Measurements from ENCODE around the gene AHRR. TPM values are rescaled to one million over a fixed set of nuclear protein-coding genes. Genes with fewer than 3 reads are reported as not detected.

The AHRR gene
- polyA plus RNA-seq, 3 donors, result 0.15 TPM; not detected in 1

DNA sequence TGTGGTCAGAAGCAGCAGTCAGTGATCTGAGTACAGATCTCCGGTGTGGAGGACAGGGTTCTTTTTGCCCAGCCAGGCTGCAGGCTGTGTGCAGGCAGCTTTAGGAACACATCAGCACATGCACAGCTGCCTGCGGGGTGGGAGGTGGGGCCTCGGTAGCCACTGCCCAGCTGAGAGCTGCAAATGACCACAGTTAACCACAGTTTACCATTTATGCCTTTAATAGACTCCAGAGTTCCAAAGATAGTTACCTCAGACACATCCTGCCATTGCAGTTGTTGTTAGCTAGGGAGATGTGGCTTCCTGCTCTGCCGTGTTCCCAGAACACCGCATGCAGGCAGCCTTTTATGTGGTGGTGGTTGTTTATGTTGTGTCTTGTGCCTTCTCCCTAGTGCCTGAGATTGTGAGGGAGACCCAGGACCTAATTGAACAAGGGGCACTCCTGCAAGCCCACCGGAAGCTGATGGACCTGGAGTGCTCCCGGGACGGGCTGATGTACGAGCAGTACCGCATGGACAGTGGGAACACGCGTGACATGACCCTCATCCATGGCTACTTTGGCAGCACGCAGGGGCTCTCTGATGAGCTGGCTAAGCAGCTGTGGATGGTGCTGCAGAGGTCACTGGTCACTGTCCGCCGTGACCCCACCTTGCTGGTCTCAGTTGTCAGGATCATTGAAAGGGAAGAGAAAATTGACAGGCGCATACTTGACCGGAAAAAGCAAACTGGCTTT, 131.6 kb downstream of the AHRR start:
- Mint-ChIP-seq H3K4me1 (peaks cover 10% of the 10 kb centered on the region), H3K27ac (peak overlapping the region in 2 of 7 donors; percentile 6 to 41), H3K36me3 (peaks cover 94 to 100% of the 10 kb centered on the region in 2 donors), H3K9me3 (peaks cover 7 to 17% (median 10%) of the 10 kb centered on the region in 7 donors), H3K4me3 (no peak overlapping the region), H3K27me3 (ENCODE audit: low read depth in 3 of 3) (peaks cover 0 to 1% (median 0%) of the 10 kb centered on the region in 3 donors)
- no peak for DNase-seq
- Histone ChIP-seq H3K9me3 (replicated peaks in 1 of 2; ENCODE audit: control insufficient read depth in 1 of 2, insufficient read depth in 1 of 2, low read length in 2 of 2) (peaks cover 3 to 18% of the 10 kb centered on the region in 2 donors), H3K4me1 (ENCODE audit: control insufficient read depth in 1 of 2, insufficient read depth in 2 of 2, low read length in 2 of 2) (peaks cover 6 to 7% of the 10 kb centered on the region in 2 donors), H3K79me2 (ENCODE audit: insufficient read depth, low read length) (peaks cover 25% of the 10 kb centered on the region), H3K36me3 (replicated peaks in 1 of 2; ENCODE audit: control insufficient read depth in 1 of 2, insufficient read depth in 2 of 2, low read length in 2 of 2) (peaks cover 88 to 100% of the 10 kb centered on the region in 2 donors), H3K4me2 (replicated peaks; ENCODE audit: extremely low read depth, low read length, poor library complexity, severe bottlenecking) (no peak overlapping the region), H3K27me3 (ENCODE audit: control insufficient read depth in 2 of 2, insufficient read depth in 2 of 2, low read length in 2 of 2) (no peaks in the 10 kb centered on the region), H3K4me3 (replicated peaks in 1 of 3; ENCODE audit: low read depth in 2 of 3, low read length in 3 of 3) (no peak overlapping the region), H4K20me1 (ENCODE audit: insufficient read depth, low read length) (peaks cover 83% of the 10 kb centered on the region), H3K27ac (ENCODE audit: low read depth in 1 of 2, low read length in 2 of 2) (no peak overlapping the region), H2AFZ (ENCODE audit: insufficient read depth, low read depth, low read length, poor library complexity, severe bottlenecking) (no peak overlapping the region), H3K9ac (ENCODE audit: insufficient read depth, low read length, poor library complexity, severe bottlenecking) (no peak overlapping the region)
- 98% methylated on average over 16 of the region's 17 CpGs for WGBS (ENCODE audit: insufficient coverage)
- TF ChIP-seq, protein P1, sequence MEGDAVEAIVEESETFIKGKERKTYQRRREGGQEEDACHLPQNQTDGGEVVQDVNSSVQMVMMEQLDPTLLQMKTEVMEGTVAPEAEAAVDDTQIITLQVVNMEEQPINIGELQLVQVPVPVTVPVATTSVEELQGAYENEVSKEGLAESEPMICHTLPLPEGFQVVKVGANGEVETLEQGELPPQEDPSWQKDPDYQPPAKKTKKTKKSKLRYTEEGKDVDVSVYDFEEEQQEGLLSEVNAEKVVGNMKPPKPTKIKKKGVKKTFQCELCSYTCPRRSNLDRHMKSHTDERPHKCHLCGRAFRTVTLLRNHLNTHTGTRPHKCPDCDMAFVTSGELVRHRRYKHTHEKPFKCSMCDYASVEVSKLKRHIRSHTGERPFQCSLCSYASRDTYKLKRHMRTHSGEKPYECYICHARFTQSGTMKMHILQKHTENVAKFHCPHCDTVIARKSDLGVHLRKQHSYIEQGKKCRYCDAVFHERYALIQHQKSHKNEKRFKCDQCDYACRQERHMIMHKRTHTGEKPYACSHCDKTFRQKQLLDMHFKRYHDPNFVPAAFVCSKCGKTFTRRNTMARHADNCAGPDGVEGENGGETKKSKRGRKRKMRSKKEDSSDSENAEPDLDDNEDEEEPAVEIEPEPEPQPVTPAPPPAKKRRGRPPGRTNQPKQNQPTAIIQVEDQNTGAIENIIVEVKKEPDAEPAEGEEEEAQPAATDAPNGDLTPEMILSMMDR (IDR thresholded peaks at IDR 0.05), result no peak
- intact Hi-C loops (cut with micrococcal nuclease), result no loop called here

DNA sequence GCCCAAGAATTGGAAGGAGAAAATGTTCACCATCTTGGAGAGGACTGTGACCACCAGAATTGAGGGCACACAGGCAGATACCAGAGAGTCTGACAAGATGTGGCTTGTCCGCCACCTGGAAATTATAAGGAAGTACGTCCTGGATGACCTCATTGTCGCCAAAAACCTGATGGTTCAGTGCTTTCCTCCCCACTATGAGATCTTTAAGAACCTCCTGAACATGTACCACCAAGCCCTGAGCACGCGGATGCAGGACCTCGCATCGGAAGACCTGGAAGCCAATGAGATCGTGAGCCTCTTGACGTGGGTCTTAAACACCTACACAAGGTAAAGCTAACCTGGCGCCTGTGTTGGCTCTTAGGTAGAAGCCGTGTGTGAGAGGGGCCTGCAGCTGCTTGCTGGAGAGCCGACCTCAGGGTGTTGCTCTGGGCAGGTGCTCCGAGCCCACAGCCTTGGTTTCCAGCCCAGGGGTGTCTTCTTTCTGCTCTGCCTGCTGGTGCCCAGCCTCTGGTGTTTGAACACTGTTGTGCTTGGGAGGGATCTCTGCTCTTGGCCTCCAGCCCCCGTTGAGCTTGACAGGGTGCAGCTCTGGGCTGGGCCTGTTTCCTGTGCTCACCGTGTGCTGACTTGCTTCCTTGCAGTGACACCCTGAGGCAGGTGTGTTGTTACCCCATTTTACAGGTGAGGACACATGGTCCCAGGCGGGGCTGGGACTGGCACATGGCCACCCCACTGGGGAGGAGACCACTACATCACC, 132.4 kb downstream of the AHRR start:
- H3K79me2 ChIP-seq (ENCODE audit: insufficient read depth, low read length), result peaks cover 23% of the 10 kb centered on the region
- no peak overlapping the region for H3K4me2 ChIP-seq (replicated peaks; ENCODE audit: extremely low read depth, low read length, poor library complexity, severe bottlenecking)
- intact Hi-C loops (cut with micrococcal nuclease), result no loop called here
- H3K27ac ChIP-seq (ENCODE audit: low read depth in 1 of 2, low read length in 2 of 2), result no peak overlapping the region
- H3K4me1 Mint-ChIP-seq, result peaks cover 2% of the 10 kb centered on the region
- peaks cover 94 to 100% of the 10 kb centered on the region in 2 donors for H3K36me3 ChIP-seq (replicated peaks in 1 of 2; ENCODE audit: control insufficient read depth in 1 of 2, insufficient read depth in 2 of 2, low read length in 2 of 2)
- no peaks in the 10 kb centered on the region for H3K27me3 ChIP-seq (ENCODE audit: control insufficient read depth in 2 of 2, insufficient read depth in 2 of 2, low read length in 2 of 2)
- peaks cover 0 to 1% (median 0%) of the 10 kb centered on the region in 3 donors for H3K27me3 Mint-ChIP-seq (ENCODE audit: low read depth in 3 of 3)
- peaks cover 95 to 100% of the 10 kb centered on the region in 2 donors for H3K36me3 Mint-ChIP-seq
- peaks cover 83% of the 10 kb centered on the region for H4K20me1 ChIP-seq (ENCODE audit: insufficient read depth, low read length)
- WGBS (ENCODE audit: insufficient coverage), result 97% methylated on average over 8 of the region's 16 CpGs
- no peak overlapping the region for H2AFZ ChIP-seq (ENCODE audit: insufficient read depth, low read depth, low read length, poor library complexity, severe bottlenecking)
- no peak overlapping the region for H3K9ac ChIP-seq (ENCODE audit: insufficient read depth, low read length, poor library complexity, severe bottlenecking)
- H3K4me3 Mint-ChIP-seq, result no peak overlapping the region
- no peak overlapping the region for H3K4me3 ChIP-seq (replicated peaks in 1 of 3; ENCODE audit: low read depth in 2 of 3, low read length in 3 of 3)
- H3K27ac Mint-ChIP-seq, result no peak overlapping the region
- DNase-seq, result no peak
- H3K4me1 ChIP-seq (ENCODE audit: control insufficient read depth in 1 of 2, insufficient read depth in 2 of 2, low read length in 2 of 2), result no peaks in the 10 kb centered on the region
- peaks cover 7 to 14% (median 10%) of the 10 kb centered on the region in 7 donors for H3K9me3 Mint-ChIP-seq
- TF ChIP-seq, protein P1 (IDR thresholded peaks at IDR 0.05), result no peak
- H3K9me3 ChIP-seq (replicated peaks in 1 of 2; ENCODE audit: control insufficient read depth in 1 of 2, insufficient read depth in 1 of 2, low read length in 2 of 2), result peaks cover 3 to 18% of the 10 kb centered on the region in 2 donors
